ENCODE measurements around the gene ZDHHC7.
A peak's percentile ranks its signal among the peaks of the same experiment; 100 is the strongest.

ZDHHC7 gene

GRCh38 chr16:84924331-84925091 is 86.8 kb downstream of the ZDHHC7 start:
- Mint-ChIP-seq H3K4me3 (peak overlapping the region in 2 of 3 experiments; percentile 16 to 34), H3K27me3 (ENCODE audit: low read depth) (peaks cover 9% of the 10 kb centered on the region), H3K9me3 (no peaks in the 10 kb centered on the region), H3K36me3 (ENCODE audit: low read depth) (no peaks in the 10 kb centered on the region), H3K27ac (peak overlapping the region; percentile 43 to 87 (median 79)), H3K4me1 (peaks cover 76% of the 10 kb centered on the region)
- TF ChIP-seq, protein P1, sequence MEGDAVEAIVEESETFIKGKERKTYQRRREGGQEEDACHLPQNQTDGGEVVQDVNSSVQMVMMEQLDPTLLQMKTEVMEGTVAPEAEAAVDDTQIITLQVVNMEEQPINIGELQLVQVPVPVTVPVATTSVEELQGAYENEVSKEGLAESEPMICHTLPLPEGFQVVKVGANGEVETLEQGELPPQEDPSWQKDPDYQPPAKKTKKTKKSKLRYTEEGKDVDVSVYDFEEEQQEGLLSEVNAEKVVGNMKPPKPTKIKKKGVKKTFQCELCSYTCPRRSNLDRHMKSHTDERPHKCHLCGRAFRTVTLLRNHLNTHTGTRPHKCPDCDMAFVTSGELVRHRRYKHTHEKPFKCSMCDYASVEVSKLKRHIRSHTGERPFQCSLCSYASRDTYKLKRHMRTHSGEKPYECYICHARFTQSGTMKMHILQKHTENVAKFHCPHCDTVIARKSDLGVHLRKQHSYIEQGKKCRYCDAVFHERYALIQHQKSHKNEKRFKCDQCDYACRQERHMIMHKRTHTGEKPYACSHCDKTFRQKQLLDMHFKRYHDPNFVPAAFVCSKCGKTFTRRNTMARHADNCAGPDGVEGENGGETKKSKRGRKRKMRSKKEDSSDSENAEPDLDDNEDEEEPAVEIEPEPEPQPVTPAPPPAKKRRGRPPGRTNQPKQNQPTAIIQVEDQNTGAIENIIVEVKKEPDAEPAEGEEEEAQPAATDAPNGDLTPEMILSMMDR (IDR thresholded peaks at IDR 0.05; ENCODE audit: unreplicated experiment in 3 of 3): no peak
